ENCODE results near the gene WAPL. TPM values are rescaled to one million over a fixed set of nuclear protein-coding genes. Genes with fewer than 3 reads are reported as not detected.

WAPL gene
- total and polyA plus RNA-seq, 2 of the 13 experiments (the other 11 are each of a cell fraction or from before 2014, with no cell fraction given), result 13.2 to 43.5 TPM

DNA sequence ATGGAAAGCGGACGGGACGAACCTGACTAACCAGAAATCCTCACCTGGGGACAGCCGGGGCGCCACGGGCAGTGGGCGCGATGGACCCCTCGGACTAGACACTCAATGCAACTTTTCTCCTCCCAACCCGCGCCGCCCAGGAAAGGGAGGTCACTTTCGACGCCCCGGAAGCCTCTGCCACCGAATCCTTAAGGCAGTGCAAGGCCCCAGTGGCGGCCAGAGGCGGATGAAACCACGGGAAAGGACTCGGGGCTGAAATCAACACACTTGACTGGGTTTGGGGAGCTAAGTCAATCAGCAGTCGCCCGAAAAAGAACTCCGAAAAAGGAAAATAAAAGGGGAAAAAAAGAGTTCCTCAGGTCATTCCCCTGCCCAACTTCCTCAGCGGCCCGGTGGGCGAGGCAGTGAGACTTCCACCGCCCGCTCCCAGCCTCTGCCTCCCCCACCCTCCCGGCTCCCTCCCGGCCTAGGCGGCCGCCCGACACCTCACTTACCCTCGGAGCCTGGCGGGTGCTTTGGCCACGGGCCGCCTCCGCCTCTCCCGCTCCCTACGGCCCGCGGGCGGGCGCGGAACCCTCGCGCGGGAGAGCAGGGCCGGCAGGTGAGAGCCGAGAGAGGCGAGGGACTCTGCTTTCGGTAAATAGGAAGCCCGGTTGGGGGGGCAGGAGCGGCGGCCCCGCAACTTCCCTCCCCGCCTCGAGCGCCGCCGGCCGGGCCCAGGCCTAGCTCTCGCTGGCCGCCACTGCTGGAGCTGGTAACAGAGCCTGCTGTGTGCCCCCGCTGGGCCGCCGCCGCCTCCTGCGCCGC lies 518 bp downstream of the WAPL start (continued):
- TF ChIP-seq, protein P1, sequence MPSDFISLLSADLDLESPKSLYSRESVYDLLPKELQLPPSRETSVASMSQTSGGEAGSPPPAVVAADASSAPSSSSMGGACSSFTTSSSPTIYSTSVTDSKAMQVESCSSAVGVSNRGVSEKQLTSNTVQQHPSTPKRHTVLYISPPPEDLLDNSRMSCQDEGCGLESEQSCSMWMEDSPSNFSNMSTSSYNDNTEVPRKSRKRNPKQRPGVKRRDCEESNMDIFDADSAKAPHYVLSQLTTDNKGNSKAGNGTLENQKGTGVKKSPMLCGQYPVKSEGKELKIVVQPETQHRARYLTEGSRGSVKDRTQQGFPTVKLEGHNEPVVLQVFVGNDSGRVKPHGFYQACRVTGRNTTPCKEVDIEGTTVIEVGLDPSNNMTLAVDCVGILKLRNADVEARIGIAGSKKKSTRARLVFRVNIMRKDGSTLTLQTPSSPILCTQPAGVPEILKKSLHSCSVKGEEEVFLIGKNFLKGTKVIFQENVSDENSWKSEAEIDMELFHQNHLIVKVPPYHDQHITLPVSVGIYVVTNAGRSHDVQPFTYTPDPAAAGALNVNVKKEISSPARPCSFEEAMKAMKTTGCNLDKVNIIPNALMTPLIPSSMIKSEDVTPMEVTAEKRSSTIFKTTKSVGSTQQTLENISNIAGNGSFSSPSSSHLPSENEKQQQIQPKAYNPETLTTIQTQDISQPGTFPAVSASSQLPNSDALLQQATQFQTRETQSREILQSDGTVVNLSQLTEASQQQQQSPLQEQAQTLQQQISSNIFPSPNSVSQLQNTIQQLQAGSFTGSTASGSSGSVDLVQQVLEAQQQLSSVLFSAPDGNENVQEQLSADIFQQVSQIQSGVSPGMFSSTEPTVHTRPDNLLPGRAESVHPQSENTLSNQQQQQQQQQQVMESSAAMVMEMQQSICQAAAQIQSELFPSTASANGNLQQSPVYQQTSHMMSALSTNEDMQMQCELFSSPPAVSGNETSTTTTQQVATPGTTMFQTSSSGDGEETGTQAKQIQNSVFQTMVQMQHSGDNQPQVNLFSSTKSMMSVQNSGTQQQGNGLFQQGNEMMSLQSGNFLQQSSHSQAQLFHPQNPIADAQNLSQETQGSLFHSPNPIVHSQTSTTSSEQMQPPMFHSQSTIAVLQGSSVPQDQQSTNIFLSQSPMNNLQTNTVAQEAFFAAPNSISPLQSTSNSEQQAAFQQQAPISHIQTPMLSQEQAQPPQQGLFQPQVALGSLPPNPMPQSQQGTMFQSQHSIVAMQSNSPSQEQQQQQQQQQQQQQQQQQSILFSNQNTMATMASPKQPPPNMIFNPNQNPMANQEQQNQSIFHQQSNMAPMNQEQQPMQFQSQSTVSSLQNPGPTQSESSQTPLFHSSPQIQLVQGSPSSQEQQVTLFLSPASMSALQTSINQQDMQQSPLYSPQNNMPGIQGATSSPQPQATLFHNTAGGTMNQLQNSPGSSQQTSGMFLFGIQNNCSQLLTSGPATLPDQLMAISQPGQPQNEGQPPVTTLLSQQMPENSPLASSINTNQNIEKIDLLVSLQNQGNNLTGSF (CRISPR knock-in tag; IDR thresholded peaks at IDR 0.05), result no peak
- TF ChIP-seq CREM (IDR thresholded peaks at IDR 0.05) (no peak; the same call in 1 of the 2 replicates), CREM (CRISPR knock-in tag; IDR thresholded peaks at IDR 0.05) (no peak), YEATS2 (CRISPR knock-in tag; IDR thresholded peaks at IDR 0.05; ENCODE audit: borderline replicate concordance) (no peak), SALL2 (CRISPR knock-in tag; IDR thresholded peaks at IDR 0.05) (no peak), ZNF510 (CRISPR knock-in tag; IDR thresholded peaks at IDR 0.05; ENCODE audit: low read depth) (no peak), ZNF709 (CRISPR knock-in tag; IDR thresholded peaks at IDR 0.05) (no peak), SRSF4 (IDR thresholded peaks at IDR 0.05; ENCODE audit: low read depth, low read length, poor library complexity, severe bottlenecking) (no peak), KDM2A (CRISPR knock-in tag; IDR thresholded peaks at IDR 0.05; ENCODE audit: borderline replicate concordance, low read depth) (no peak; the same call in 1 of the 2 replicates), NBN (conservative IDR thresholded peaks at IDR 0.05) (no peak), RFXANK (CRISPR knock-in tag; IDR thresholded peaks at IDR 0.05) (no peak)
- TF ChIP-seq, protein P2, sequence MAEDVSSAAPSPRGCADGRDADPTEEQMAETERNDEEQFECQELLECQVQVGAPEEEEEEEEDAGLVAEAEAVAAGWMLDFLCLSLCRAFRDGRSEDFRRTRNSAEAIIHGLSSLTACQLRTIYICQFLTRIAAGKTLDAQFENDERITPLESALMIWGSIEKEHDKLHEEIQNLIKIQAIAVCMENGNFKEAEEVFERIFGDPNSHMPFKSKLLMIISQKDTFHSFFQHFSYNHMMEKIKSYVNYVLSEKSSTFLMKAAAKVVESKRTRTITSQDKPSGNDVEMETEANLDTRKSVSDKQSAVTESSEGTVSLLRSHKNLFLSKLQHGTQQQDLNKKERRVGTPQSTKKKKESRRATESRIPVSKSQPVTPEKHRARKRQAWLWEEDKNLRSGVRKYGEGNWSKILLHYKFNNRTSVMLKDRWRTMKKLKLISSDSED (CRISPR knock-in tag; IDR thresholded peaks at IDR 0.05), result no peak
- TF ChIP-seq, protein P3, sequence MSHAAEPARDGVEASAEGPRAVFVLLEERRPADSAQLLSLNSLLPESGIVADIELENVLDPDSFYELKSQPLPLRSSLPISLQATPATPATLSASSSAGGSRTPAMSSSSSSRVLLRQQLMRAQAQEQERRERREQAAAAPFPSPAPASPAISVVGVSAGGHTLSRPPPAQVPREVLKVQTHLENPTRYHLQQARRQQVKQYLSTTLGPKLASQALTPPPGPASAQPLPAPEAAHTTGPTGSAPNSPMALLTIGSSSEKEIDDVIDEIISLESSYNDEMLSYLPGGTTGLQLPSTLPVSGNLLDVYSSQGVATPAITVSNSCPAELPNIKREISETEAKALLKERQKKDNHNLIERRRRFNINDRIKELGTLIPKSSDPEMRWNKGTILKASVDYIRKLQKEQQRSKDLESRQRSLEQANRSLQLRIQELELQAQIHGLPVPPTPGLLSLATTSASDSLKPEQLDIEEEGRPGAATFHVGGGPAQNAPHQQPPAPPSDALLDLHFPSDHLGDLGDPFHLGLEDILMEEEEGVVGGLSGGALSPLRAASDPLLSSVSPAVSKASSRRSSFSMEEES (CRISPR knock-in tag; IDR thresholded peaks at IDR 0.05), result no peak
- TF ChIP-seq, protein P4, sequence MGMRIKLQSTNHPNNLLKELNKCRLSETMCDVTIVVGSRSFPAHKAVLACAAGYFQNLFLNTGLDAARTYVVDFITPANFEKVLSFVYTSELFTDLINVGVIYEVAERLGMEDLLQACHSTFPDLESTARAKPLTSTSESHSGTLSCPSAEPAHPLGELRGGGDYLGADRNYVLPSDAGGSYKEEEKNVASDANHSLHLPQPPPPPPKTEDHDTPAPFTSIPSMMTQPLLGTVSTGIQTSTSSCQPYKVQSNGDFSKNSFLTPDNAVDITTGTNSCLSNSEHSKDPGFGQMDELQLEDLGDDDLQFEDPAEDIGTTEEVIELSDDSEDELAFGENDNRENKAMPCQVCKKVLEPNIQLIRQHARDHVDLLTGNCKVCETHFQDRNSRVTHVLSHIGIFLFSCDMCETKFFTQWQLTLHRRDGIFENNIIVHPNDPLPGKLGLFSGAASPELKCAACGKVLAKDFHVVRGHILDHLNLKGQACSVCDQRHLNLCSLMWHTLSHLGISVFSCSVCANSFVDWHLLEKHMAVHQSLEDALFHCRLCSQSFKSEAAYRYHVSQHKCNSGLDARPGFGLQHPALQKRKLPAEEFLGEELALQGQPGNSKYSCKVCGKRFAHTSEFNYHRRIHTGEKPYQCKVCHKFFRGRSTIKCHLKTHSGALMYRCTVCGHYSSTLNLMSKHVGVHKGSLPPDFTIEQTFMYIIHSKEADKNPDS (CRISPR knock-in tag; IDR thresholded peaks at IDR 0.05), result no peak
- TF ChIP-seq, protein P5, sequence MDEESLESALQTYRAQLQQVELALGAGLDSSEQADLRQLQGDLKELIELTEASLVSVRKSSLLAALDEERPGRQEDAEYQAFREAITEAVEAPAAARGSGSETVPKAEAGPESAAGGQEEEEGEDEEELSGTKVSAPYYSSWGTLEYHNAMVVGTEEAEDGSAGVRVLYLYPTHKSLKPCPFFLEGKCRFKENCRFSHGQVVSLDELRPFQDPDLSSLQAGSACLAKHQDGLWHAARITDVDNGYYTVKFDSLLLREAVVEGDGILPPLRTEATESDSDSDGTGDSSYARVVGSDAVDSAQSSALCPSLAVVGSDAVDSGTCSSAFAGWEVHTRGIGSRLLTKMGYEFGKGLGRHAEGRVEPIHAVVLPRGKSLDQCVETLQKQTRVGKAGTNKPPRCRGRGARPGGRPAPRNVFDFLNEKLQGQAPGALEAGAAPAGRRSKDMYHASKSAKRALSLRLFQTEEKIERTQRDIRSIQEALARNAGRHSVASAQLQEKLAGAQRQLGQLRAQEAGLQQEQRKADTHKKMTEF (CRISPR knock-in tag; IDR thresholded peaks at IDR 0.05), result no peak; the same call in 1 of the 2 replicates
- TF ChIP-seq, protein P6, sequence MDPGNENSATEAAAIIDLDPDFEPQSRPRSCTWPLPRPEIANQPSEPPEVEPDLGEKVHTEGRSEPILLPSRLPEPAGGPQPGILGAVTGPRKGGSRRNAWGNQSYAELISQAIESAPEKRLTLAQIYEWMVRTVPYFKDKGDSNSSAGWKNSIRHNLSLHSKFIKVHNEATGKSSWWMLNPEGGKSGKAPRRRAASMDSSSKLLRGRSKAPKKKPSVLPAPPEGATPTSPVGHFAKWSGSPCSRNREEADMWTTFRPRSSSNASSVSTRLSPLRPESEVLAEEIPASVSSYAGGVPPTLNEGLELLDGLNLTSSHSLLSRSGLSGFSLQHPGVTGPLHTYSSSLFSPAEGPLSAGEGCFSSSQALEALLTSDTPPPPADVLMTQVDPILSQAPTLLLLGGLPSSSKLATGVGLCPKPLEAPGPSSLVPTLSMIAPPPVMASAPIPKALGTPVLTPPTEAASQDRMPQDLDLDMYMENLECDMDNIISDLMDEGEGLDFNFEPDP (CRISPR knock-in tag; conservative IDR thresholded peaks at IDR 0.05), result no peak
